GM23248 (cell line): ENCODE data around the gene PRCP. TPM values are rescaled to one million over a fixed set of nuclear protein-coding genes. Genes with fewer than 3 reads are reported as not detected.

ENCODE experiments used
- DNase-seq: peaks from one replicate; pipeline ENCODE4 v3.0.0-alpha.2; 2015
- H2AFZ ChIP-seq: fragments of 200-600 bp; sonication (generic); 2 replicates; pipeline ENCODE4 v1.6.1; 2016; ENCODE audit warnings: antibody characterized with exemption
- H3F3A ChIP-seq: fragments of 200-600 bp; sonication (generic); 2 replicates; pipeline ENCODE4 v1.6.1; 2016; ENCODE audit warnings: mild to moderate bottlenecking, antibody characterized with exemption, mixed run types; ENCODE audit not compliant: insufficient read depth
- H3K27ac ChIP-seq: fragments of 200-600 bp; sonication (generic); 2 replicates; pipeline ENCODE4 v1.5.1; 2016; ENCODE audit warnings: mild to moderate bottlenecking
- H3K27me3 ChIP-seq: fragments of 200-600 bp; sonication (generic); replicated peaks from 2 replicates; pipeline ENCODE4 v1.6.1; 2016; ENCODE audit warnings: mild to moderate bottlenecking; ENCODE audit not compliant: insufficient read depth
- H3K36me3 ChIP-seq: fragments of 200-600 bp; sonication (generic); 2 replicates; pipeline ENCODE4 v1.6.1; 2016; ENCODE audit warnings: low read depth, mild to moderate bottlenecking
- H3K4me1 ChIP-seq: fragments of 200-600 bp; sonication (generic); 2 replicates; pipeline ENCODE4 v1.6.1; 2016; ENCODE audit warnings: mild to moderate bottlenecking; ENCODE audit not compliant: insufficient read depth
- H3K4me2 ChIP-seq: fragments of 200-600 bp; sonication (generic); one replicate; pipeline ENCODE4 v1.6.1; 2016; ENCODE audit warnings: mild to moderate bottlenecking; ENCODE audit not compliant: unreplicated experiment
- H3K4me3 ChIP-seq: fragments of 200-600 bp; sonication (generic); 2 replicates; pipeline ENCODE4 v1.5.1; 2016; ENCODE audit warnings: mild to moderate bottlenecking
- H3K79me2 ChIP-seq: fragments of 200-600 bp; sonication (generic); 2 replicates; pipeline ENCODE4 v1.6.1; 2016; ENCODE audit warnings: mild to moderate bottlenecking; ENCODE audit not compliant: insufficient read depth
- H3K9ac ChIP-seq: fragments of 200-600 bp; sonication (generic); 2 replicates; pipeline ENCODE4 v1.6.1; 2016; ENCODE audit warnings: mild to moderate bottlenecking
- H3K9me2 ChIP-seq: fragments of 200-600 bp; sonication (generic); 2 replicates; pipeline ENCODE4 v1.6.1; 2016; ENCODE audit warnings: mixed run types, mild to moderate bottlenecking, moderate library complexity; ENCODE audit not compliant: insufficient read depth
- H3K9me3 ChIP-seq: fragments of 200-600 bp; sonication (generic); one replicate; pipeline ENCODE4 v1.6.1; 2017; ENCODE audit warnings: low read depth
- H4K20me1 ChIP-seq: fragments of 200-600 bp; sonication (generic); 2 replicates; pipeline ENCODE4 v1.6.0; 2016; ENCODE audit not compliant: insufficient read depth
- EZH2 ChIP-seq: fragments of 200-600 bp; sonication (generic); IDR thresholded peaks from 2 replicates; pipeline ENCODE4 v1.6.1; 2018; ENCODE audit warnings: antibody characterized with exemption, mild to moderate bottlenecking; ENCODE audit not compliant: insufficient read depth, poor library complexity, severe bottlenecking
- EZH2phosphoT487 ChIP-seq: fragments of 200-600 bp; sonication (generic); IDR thresholded peaks from 2 replicates; pipeline ENCODE4 v1.6.1; 2018; ENCODE audit warnings: antibody characterized with exemption, moderate library complexity, mild to moderate bottlenecking, low read depth; ENCODE audit not compliant: insufficient read depth
- WGBS, 2 experiments: methylation state at CpG; one replicate each; pipeline ENCODE4 v1.1.6; 2015 to 2017; ENCODE audit warnings: low lambda C conversion rate in 2 of 2, low coverage in 1 of 2; ENCODE audit errors: missing lambda C conversion rate in 2 of 2; 5-methylcytosine and 5-hydroxymethylcytosine counted together
- in situ Hi-C: fragments of 300-500 bp; cut with MboI; formaldehyde crosslinking; loops from 2 replicates; pipeline ENCODE4 v1.15.0; 2020
- polyA plus RNA-seq: library from polyadenylated mRNA; unstranded; fragments of >200 nt; fragmentation: Nextera tagmentation; extraction: Ambion mirVana; gene quantifications from 2 replicates; pipeline ENCODE4 v1.2.1, GENCODE V29; 2016
- total RNA-seq: library from RNA; depleted of rRNA; stranded (reverse); fragments of >200 nt; shearing (Covaris generic); gene quantifications from 2 replicates; pipeline ENCODE4 v1.2.3, GENCODE V29; 2014

PRCP gene
- total and polyA plus RNA-seq, 2 experiments from 2014 or later: 84.1 to 85.7 TPM

DNA sequence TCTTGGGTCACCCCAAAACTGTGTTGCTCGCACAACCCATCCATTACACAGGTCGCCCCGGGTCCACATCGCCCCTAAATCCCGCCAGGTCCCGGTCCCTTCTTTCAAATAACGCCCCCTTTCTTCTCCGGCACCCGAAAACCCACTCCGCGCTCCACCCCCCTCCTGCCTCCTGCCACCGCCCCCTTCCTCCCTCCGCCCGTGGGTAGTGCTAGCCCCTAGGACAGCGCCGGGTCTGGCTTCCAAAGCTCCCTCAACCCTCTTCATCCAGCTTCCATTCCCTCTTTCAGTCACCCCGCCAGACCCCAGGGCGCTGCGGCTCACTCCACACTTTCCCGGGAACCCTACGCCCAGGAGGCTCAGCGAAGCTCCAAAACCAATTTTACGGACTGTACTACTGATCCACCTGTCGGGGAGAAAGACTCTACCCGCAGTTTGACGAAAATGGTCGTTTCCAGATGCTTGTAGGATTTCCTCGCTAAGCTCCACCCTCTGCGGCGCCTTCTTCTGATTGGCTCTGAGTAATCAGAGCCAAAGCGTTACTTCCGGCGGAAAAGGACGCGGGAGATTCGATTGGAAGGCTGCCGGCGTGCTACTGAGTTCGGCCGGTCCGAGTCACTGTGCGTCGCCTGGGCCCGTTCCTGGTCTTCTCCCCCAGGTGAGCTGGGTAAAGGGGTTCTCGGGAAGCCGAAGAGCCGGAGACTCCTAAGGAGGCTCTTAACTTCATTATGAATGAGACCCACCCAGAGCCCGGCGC is 1.1 kb upstream of the PRCP start, which contains the start of gene DDIAS:
Gene DDIAS, plus strand, starts transcription at position 572 of the 757 bp plus-strand sequence. CDS start 13,003 bp downstream, outside the sequence.
- WGBS, 2 experiments: 1 to 2% methylated on average over 39 to 49 of the region's 49 CpGs
- DNase-seq: peak; percentile 99
- Histone ChIP-seq H3K27ac (peak within 1 kb of the TSS; percentile 91), H3F3A (no peaks in the 10 kb centered on the region), H3K79me2 (peaks cover 31% of the 10 kb centered on the region), H3K9ac (peak within 1 kb of the TSS; percentile 85), H3K4me3 (peak within 1 kb of the TSS; percentile 94), H3K4me2 (peak within 1 kb of the TSS; percentile 99), H2AFZ (peak within 1 kb of the TSS; percentile 93), H3K9me2 (no peaks in the 10 kb centered on the region), H3K4me1 (peaks cover 7% of the 10 kb centered on the region; the same call in 1 of the 2 replicates), H3K27me3 (no peaks in the 10 kb centered on the region), H3K9me3 (no peaks in the 10 kb centered on the region), H3K36me3 (no peaks in the 10 kb centered on the region), H4K20me1 (no peaks in the 10 kb centered on the region)
- in situ Hi-C loops: loop anchor here (10.0 kb wide), 2 partner anchors 263 to 353 kb away; no protein-coding TSS in a partner anchor
- no peak for TF ChIP-seq EZH2
- no peak for TF ChIP-seq EZH2phosphoT487

DNA sequence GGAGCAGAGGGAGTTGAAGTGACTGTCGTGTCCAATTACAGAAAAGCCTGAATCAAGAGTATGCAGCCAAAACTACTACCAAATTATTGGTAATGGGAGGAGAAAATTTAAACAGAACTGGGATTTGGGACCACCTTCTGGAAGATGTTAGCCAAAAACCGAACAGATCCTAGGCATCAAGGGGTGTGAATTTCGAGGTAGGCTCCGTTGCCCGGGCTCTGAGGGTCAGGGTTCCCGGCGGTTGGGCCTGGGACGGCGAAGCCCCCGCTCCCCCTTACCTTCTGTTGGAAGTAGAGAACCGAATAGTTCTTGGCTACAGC is 313 bp downstream of the PRCP start:
- H3K9me3 ChIP-seq: no peaks in the 10 kb centered on the region
- peak overlapping the region; percentile 91 for H3K27ac ChIP-seq
- H4K20me1 ChIP-seq: no peaks in the 10 kb centered on the region
- peak overlapping the region; percentile 94 for H3K4me3 ChIP-seq
- peaks cover 30% of the 10 kb centered on the region for H3K79me2 ChIP-seq
- peak overlapping the region; percentile 99 for H3K4me2 ChIP-seq
- no peaks in the 10 kb centered on the region for H3K9me2 ChIP-seq
- peak overlapping the region; percentile 93 for H2AFZ ChIP-seq
- 1% methylated on average over 11 of the region's 11 CpGs for WGBS, 2 experiments
- 0 out of 2 replicates have a peak, but pooled peaks cover 5% of the 10 kb centered on the region for H3K4me1 ChIP-seq
- no peaks in the 10 kb centered on the region for H3F3A ChIP-seq
- H3K36me3 ChIP-seq: no peaks in the 10 kb centered on the region
- TF ChIP-seq EZH2 (no peak), EZH2phosphoT487 (no peak)
- in situ Hi-C loops: loop anchor here (10.0 kb wide), 2 partner anchors 265 to 355 kb away; no protein-coding TSS in a partner anchor
- no peaks in the 10 kb centered on the region for H3K27me3 ChIP-seq
- H3K9ac ChIP-seq: peak overlapping the region; percentile 85
- peak; percentile 14 for DNase-seq

GRCh38 chr11:82899186-82899820 is 927 bp downstream of the PRCP start:
- H3K4me3 ChIP-seq: peak overlapping the region; percentile 94
- H3K9me3 ChIP-seq: no peaks in the 10 kb centered on the region
- peak overlapping the region; percentile 99 for H3K4me2 ChIP-seq
- peak; percentile 19 for DNase-seq
- H3K79me2 ChIP-seq: peaks cover 30% of the 10 kb centered on the region
- H3K9ac ChIP-seq: peak overlapping the region; percentile 85
- in situ Hi-C loops: no loop called here
- 61 to 67% methylated on average over 3 of the region's 3 CpGs for WGBS, 2 experiments
- TF ChIP-seq EZH2 (no peak), EZH2phosphoT487 (no peak)
- no peaks in the 10 kb centered on the region for H3F3A ChIP-seq
- H2AFZ ChIP-seq: peak overlapping the region; percentile 93
- no peaks in the 10 kb centered on the region for H3K36me3 ChIP-seq
- H3K4me1 ChIP-seq: 0 out of 2 replicates have a peak, but pooled peaks cover 5% of the 10 kb centered on the region
- no peaks in the 10 kb centered on the region for H4K20me1 ChIP-seq
- H3K27ac ChIP-seq: no peak overlapping the region
- no peaks in the 10 kb centered on the region for H3K9me2 ChIP-seq
- H3K27me3 ChIP-seq: no peaks in the 10 kb centered on the region

DNA sequence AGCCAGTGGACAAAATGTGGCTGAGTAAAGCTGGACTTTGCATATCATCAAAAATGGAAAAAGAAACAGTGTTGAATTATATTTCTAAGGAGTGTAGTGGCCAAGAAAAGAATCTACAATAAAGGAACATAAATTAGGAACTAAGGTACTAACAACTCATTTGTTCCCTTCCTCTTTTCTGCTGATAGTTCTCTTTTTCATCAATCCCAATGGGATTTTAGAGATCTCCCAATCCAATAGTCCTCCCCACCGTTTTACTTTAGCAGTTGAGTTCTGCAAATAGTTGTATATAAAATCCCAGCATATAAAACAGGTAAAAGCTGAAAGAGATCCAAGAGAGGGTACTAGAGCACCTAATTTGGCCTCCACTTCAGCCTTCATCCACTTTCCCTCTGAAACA is 2.0 kb downstream of the PRCP start:
- Histone ChIP-seq H3K9me2 (no peaks in the 10 kb centered on the region), H3K36me3 (no peaks in the 10 kb centered on the region), H3K27me3 (no peaks in the 10 kb centered on the region), H2AFZ (no peak overlapping the region), H3K27ac (no peak overlapping the region), H3F3A (no peaks in the 10 kb centered on the region), H3K4me3 (no peak overlapping the region), H3K79me2 (peaks cover 30% of the 10 kb centered on the region), H3K4me1 (0 out of 2 replicates have a peak, but pooled peaks cover 5% of the 10 kb centered on the region), H4K20me1 (no peaks in the 10 kb centered on the region), H3K4me2 (no peak overlapping the region), H3K9ac (no peak overlapping the region), H3K9me3 (no peaks in the 10 kb centered on the region)
- no peak for TF ChIP-seq EZH2phosphoT487
- in situ Hi-C loops: no loop called here
- DNase-seq: no peak
- 37 to 40% methylated on average over 1 of the region's 1 CpG for WGBS, 2 experiments
